IPS-18c (cell line): ENCODE results near the gene SMIM21.

Experiments used
- H3K4me3 ChIP-seq: 2 replicates; pipeline ENCODE4 v1.7.0; 2013; ENCODE audit warnings: low read depth, mild to moderate bottlenecking, low read length, moderate library complexity; ENCODE audit not compliant: insufficient read depth
- H3K9me3 ChIP-seq: one replicate; pipeline ENCODE4 v1.6.1; 2013; ENCODE audit warnings: mild to moderate bottlenecking, low read length, moderate library complexity; ENCODE audit not compliant: control insufficient read depth, insufficient read depth

The SMIM21 gene

GRCh38 chr18:75362435-75362834 is 65.1 kb downstream of the SMIM21 start:
- no peak overlapping the region for H3K4me3 ChIP-seq

GRCh38 chr18:75360941-75361340 is 66.6 kb downstream of the SMIM21 start:
- Histone ChIP-seq H3K4me3 (no peak overlapping the region), H3K9me3 (no peaks in the 10 kb centered on the region)

More at GRCh38 chr18:75362435-75362834, 65.1 kb downstream of the SMIM21 start:
- H3K9me3 ChIP-seq: no peaks in the 10 kb centered on the region

DNA sequence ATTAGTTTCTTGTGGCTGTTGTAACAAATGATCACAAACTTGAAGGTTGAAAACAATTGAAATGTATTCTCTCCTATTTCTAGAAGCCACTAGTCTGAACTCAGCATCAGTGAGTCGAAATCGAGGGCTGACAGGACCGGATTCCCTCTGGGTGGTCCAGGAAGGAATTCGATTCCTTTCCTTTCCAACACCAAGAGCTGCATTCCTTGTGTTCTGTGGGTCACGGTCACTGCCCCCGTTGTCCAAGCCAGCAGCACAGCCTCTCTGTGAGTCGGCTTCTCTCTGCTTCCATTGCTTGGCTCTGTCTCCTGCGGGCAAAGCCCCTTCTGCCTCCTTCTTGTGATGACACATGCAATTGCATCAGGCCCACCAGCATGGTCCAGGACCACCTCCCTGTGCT is 67.3 kb downstream of the SMIM21 start:
- Histone ChIP-seq H3K4me3 (no peak overlapping the region), H3K9me3 (no peaks in the 10 kb centered on the region)
